HG03108 (cell line): Measurements from ENCODE around the gene TM2D3.

Experiments
- ATAC-seq: cut with Tn5 transposase; IDR thresholded peaks from one replicate; pipeline ENCODE4 v1.9.1; 2021; ENCODE audit warnings: moderate library complexity; ENCODE audit not compliant: unreplicated experiment

The TM2D3 gene

DNA sequence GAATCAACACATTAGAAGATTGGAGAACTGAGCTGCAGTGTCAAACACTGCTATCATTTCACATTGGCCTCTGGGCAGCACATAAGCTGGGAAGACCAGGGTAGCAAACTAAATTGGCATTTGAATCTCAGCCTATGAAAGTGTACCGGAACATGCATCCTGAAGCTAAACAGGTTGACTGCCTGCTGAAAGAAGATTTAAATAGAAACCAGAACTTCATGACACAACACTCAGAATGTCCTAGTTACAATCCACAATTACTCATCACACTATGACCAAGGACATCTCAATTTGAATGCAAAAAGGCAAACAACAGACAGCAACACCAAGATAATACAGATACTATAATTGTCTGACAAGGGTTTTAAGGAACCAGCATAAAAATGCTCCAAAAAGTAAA, 26.2 kb downstream of the TM2D3 start:
- ATAC-seq, result no peak

DNA sequence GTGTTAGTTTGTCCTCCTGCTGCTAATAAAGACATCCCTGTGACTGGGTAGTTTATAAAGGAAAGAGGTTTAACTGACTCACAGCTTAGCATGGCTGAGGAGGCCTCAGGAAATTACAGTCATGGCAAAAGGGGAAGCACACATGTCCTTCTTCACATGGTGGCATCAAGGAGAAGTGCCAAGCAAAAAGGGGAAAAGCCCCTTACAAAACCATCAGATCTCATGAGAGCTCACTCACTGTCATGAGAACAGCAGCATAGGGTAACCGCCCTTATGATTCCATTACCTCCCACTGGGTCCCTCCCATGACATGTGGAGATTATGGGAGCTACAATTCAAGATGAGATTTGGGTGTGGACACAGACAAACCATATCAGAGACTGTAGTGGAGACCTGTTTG, 27.0 kb downstream of the TM2D3 start:
- ATAC-seq, result no peak

DNA sequence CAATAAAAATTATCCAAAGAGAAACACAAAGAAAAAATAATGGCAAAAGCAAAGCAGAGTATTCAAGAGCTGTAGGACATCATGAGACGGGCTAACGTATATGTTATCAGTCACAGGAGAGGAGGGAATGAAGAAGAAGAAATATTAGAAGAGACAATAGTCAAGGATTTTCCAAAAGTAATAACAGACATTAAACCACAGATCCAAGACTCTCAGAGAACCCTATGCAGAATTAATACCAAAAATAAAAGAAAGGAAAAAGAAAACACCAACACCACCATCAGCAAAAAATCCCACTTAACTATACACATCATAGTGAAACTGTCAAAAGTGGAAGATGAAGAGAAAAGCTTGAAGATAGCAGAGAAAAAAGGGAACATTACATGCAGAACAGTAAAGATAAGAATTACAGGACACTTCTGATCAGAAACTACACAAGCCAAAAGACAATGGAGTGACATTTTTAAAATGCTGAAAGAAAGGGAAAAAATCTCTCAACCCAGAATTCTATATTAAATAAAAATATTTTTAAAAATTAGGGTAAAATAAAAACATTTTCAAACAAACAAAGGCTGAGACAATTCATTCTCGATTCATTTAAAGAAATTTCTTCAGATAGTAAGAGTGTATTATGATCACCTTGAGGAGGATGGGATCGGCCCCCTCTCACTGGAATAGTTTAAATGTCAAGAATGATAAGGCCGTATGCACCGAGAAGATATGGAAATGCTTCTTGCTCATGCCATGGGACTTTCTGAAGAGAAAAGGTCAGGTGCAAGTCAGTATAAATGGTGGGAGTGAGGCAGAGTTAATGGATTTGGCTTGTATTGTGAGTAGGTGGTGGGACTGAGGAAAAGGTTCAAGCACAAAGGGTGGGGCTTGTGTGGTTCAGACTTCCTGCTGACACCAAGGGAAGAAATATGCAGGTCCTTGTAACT, 28.5 kb downstream of the TM2D3 start:
- no peak for ATAC-seq

DNA sequence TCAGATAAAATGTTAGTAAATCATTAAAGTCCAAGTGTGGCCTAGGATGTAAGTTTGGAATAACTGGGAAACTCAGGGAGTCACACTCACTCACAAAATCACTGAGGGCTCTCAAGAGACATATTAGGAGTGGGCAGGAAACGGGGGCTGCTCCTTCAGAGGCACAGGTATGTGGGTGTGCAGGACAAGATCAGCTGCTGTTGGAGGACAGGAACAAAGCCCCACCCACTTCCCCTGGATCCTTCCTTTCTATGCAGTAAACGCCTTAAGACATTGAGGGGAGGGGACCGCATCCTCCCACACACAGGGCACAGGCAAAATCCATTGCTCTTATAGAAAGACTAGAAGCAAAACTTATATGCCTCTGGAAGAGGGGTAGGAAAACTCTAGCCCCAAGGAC, 30.2 kb downstream of the TM2D3 start:
- ATAC-seq, result no peak

DNA sequence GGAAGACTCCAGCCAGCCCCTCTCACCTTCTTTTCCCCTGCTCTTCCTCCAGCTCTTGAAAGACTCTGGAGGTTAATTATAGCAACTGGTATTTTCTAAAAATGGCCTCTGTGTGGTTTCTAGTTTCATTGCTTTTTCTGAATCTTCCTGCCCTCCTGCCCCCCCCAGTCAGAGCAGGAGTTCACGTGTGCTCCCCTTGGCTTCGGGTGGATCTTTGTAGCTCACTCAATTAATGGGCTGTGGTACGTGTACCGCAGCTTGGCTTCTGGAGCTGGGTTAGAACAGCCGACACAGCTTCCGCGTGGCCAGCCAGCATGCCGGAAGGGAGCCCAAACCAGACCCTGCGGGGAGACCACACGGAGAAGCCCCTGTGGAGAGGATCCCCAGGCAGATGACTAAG, 31.5 kb downstream of the TM2D3 start:
- no peak for ATAC-seq

DNA sequence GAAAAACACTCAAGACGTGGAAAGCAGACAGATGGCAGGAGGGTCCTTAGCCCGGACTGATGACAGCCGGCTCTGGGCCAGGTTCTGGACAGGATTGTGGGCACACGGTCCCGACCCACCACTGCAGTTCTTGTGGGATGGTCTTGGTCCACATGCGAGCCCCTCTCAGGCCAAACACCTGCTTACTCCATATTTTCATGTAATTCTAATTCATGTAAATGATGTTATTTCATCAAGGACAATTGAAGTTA, 32.6 kb downstream of the TM2D3 start:
- no peak for ATAC-seq

DNA sequence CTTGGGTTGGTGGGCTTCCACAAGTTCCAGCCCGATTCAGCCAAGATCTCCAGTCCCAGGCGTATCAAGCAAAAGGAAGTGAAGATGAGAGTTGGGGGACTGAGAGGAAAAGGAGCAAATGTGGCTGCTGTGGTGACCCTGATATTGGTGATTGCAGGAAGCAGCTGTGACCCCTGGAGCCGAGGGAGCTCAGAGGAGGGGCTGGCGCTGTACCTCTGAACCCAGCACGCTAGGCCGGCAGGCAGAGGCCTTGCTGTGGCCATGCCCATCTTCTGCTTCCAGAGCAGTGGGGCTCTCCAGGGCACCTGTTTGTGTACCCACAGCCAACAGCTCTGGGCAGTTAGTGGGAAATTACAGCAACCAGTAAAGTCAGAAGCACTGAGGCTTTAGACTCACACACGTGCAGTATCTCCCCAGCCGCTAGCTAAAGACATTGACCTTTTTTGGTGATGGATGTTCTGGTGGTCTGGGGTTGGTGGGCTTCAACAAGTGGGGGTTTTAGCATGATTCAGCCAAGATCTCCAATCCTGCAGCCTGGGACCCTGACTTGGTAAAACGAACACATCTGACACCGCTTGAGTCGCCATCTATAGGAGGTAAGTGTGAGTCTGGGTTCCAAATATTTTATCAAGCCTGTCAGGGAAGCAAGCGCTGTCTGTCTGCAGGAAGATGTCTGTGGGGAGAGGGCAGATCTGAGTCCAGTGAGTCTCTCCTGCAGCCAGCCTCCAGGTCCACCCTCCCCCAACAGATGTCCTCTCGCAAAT, 33.1 kb downstream of the TM2D3 start:
- no peak for ATAC-seq

DNA sequence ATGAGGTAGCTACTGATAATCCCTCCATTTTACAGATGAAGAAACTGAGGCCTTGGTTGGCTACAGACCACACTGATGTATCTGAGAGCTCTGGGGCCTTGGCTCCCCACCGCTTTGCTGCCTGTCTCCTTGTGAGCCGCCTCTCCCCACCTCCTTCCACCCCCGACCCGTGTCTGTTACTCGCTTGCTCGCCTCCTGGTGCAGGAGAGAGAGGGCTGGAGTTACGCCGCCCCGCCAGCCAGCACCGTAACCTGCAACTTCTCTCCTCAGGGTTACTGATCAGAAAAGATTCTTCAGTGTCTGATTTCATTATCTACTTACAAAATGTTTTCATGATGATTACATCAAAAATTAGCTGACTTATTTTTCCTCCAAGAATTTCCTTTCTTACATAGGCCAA, 34.1 kb downstream of the TM2D3 start:
- no peak for ATAC-seq

DNA sequence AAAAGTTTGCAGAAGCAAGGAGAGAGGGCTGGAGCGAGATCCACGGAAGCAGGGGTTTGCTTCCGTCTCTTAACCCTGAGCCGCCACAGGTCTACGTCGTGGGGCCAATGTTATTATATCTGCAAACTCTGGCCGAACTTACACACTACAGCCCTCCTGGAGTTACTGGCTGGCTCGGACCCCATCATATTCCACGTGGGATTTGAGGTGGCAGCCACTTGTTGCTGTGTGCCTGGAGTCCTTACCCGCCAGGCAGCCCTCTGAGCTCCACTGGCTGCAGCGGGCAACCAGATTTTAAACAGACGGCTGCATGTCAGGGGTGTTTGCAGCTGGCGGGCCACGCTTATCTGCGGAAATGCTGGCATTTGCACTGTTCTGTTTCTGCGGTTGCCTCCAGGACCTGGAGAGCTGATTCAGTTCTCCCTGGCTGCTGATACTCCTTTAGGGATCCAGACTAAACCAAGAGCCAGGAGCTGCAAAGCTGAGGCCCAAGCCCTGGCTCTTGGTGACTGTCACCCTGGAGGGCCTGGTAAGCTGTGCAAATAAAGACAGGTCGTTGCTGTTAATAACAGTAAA, 34.7 kb downstream of the TM2D3 start:
- no peak for ATAC-seq

DNA sequence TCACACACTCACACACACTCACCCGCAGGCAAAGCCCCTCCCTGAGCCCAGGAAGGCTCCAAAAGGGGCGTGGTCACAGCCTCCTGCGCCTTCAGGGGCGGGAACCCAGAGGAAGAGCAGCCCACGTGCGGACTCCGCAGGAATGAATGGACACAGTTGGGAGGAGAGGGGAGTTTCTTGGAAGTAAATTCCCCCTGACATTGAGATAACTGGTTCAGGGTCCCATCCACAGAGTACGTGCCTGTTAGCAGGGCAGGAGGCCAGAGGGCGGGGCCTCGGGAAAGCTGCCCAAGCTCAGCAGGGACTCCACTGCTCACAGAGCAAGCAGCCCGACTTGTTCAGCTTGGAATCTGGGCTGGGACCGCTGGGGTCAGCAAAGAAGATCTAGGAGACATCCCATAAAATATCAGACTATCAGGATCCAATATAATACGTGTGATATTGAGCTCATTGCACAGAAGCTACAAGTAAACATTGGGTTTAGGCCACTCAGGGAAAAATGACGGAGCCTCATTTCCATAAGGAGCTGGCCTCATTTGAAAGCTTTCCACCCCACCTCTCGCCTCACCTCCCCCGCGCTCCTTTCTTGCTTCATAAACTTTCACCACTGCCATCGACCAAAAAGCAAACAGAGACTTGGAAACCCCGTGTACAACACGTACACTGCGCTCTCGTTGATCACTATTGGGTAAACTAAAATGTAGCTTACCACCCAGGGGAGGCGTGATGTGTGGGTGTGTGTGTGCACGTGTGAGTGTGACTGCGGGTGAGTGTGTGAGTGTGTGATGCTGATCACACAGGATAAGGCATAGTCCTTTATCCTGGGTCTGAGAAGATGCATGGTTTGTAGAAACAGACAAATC, 36.0 kb downstream of the TM2D3 start:
- ATAC-seq, result no peak

DNA sequence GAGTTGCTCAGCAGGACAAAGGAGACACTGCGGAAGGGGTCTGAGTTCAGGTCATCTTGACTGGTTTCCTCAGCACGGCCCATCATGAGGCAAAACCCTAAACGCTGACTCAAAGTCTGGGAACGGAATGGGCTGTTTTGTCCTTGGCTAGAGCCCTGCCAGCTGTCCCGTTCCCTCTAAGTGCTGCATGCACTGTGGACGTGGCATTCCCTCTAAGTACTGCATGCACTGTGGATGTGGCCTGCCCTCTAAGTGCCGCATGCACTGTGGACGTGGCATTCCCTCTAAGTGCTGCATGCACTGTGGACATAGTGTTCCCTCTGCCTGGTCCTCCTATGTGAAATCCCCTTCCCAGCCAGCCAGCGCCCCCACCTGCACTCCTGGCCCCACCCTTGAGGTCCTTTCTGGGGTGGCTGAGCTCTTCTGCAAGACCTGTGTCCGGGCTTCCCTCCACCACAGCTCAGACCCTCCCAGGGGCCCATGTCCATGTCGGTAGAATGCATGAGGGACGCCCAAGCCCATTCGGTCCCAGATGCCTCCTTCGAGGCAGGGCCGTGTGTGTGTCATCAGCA, 36.7 kb downstream of the TM2D3 start:
- no peak for ATAC-seq

DNA sequence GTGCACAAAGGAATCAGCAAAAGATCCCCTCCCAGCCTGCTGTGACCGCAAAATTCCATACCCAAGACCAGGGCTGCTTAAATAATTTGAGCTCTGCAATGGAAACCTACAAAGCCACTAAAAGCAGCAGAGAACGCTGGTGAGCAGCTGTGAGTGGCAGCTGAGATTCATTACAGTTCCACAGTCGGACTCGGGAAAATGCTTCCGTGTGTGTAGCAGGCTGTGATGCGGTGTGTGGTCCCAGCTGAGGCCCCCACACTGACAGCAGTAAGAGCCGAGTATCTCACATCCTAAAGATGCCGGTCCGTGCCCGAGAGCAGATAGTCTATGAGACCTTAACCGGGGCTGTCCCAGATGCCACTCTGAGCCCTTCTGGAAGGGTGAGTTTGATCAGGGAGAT, 37.4 kb downstream of the TM2D3 start:
- no peak for ATAC-seq

DNA sequence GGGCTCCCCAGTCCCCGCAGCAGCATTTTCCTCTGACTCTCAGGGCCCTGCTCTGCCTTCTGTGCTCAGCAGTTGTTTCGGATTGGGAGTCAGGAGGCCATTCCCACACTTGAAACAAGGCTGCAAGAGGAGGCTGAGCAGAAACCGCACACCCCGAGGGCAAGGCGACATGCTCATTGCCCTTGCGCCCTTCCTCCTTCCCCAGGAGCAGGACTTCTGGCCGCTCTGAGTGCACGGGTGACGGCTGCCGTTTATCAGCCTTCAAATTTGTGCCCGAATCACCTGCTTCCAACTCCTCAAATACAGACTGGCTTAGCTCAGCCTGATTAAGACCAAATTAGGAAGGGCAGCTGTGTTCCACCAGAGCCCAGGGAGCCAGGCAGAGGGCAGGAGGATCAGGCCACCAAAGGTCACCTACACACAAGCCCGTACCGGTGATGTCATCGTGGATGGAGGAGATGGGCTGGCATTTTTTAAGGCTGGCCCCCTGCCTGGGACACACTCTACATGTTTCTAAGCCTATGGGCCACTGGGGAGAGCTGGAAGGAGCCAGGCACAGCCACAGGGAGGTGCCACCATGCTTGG, 38.1 kb downstream of the TM2D3 start:
- ATAC-seq, result no peak

DNA sequence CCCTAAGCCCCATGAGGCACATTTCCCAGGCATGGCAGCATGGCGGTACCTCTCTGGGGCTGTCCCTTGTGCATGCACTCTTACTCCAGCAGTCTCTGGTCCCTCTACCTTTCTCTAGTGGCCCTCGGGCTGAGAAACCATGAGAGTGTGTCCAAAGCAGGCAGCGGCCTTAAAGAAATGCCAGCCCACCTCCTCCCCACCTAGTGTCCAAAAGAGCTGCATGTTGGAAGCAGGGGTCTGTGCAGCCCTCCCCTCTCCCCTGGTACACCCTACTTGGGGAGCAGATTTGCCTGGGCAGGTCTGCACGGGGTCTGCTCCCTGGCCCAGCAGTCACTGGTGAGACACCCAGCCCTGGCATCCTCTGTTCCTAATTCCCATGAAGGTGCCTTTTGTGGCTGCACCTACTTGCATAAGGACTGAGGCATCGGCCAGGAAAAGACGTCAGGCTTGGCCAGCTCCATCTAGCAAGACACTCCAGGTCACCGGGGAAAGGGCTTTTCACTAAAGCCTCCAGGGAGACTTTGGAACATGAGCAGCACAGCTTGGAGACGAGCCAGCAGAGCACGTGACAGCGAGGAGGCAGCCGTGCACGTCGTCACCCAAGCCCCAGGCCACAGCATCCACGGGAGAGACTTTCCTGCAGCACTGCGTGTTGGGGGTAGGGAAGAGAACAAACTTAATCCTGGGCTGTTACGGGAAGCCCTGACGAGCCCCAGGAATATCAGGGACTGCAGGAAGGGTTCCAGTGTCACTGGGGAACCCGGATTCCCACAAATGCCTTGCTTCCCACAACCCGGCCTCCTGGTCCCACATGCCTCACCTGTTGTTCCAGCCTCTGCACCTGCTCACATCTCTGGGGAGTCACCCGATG, 38.8 kb downstream of the TM2D3 start:
- no peak for ATAC-seq

DNA sequence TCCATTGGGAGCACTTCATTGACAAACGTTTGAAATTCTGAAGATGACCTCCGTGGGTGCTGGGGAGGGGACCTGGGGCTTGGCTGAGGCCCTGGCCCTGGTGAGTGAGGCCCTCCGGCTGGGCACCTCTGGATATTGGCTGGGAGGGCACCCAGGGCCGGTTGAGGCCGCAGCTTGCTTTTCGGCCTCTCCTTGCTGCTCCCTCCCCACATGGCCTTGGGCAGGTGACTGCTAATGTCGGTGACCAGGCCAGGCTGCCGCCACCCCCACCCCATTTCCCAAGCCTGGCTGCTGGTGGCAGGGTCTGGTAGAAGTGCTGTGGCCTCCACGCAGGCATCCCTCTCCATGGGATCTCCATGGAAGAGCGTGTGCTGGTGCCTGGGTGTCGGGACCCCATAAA, 39.5 kb downstream of the TM2D3 start:
- no peak for ATAC-seq

DNA sequence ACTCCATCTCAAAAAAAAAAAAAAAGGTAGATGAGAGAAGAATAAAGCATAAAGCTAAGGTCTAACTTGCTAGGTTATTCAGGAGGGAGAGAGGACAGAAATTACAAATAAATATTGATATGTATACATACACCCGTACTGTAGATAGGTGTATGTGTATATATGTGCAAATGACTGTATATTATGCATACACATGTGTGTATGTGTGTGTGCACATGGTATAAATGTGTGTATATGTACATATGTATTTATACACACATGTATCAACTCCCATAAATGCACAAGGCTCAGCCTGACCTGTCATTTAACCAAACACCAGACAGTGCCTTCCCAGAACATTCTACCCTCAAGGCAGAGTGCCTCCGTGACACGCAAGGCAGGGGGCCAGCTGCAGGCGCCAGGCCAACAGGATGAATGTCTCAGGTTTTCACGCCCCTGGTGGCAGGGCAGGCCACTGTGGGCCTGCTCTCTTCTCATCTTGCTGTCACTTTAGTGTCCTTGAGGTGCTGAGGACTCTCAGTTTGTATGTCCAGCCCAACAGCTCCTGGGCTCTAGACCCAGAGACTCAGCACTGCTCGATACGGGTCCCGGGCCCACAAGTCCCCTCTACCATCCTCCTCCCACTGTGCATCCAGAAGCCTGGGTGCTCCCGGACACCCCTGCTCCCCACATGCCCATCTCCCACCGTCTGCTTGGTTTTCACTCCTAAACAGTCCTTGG, 40.4 kb downstream of the TM2D3 start:
- no peak for ATAC-seq

DNA sequence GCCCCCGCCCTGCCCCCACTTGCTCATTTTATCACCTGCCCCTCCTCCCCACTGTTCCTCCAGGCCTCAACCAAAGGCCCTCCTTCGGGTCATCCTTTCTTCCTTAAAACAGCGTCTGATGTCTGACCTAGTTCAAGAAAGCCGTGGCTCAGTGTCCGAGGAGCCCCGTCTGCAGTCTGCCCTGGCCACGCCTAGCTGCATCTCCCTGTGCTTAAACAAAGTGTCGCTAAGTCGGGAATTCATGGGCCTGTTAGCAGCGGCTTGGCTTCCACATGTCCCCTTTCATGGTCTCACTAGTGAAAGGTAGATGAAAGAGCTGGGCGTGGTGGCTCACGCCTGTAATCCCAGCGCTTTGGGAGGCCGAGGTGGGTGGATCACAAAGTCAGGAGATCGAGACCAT, 41.2 kb downstream of the TM2D3 start:
- no peak for ATAC-seq

DNA sequence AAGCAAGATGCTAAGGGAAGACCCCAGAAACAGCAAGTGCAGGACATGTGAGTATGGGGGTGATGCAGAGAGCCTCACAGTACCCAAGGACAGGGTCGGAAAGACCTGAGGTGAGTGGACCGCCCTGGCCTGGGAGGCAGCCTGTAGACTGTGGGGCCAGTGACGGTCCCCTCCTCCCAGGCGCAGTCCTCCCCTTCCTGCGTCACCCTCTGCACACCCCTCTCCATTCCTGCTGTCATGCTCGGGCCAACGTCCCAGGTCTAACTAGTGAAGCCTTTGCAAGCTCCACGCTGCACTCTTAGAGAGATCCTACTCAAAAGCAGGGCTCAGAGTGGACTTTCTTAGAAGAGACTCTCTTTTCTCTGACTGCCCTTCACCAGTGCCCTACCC, 41.6 kb downstream of the TM2D3 start:
- ATAC-seq, result no peak
